K562 (cell line): ENCODE measurements around the gene NRM. TPM values are rescaled to one million over a fixed set of nuclear protein-coding genes. Genes with fewer than 3 reads are reported as not detected.

Source experiments
- ATF1 ChIP-seq, 2 experiments: fragments of 450-650 bp in 1 of 2; IDR thresholded peaks; 2 replicates each; pipeline ENCODE4 v1.6.1; 2016; ENCODE audit warnings: missing compliant biosample characterization in 1 of 2, missing genetic modification characterization in 1 of 2
- DNMT1 ChIP-seq: fragments of 450-650 bp; IDR thresholded peaks from 2 replicates; pipeline ENCODE4 v1.6.1; 2016; ENCODE audit warnings: antibody characterized with exemption, mild to moderate bottlenecking
- DPF2 ChIP-seq: fragments of 450-650 bp; IDR thresholded peaks from 2 replicates; pipeline ENCODE4 v1.6.1; 2016
- EP400 ChIP-seq: fragments of 450-650 bp; IDR thresholded peaks from 2 replicates; pipeline ENCODE4 v1.6.1; 2017; ENCODE audit warnings: antibody characterized with exemption, mild to moderate bottlenecking, moderate library complexity
- KAT7 ChIP-seq: sonication (generic); formaldehyde crosslinking; IDR thresholded peaks from 2 replicates; pipeline ENCODE4 v1.8.0; 2022; ENCODE audit warnings: missing genetic modification reagents, mild to moderate bottlenecking, borderline replicate concordance
- KDM4B ChIP-seq, 2 experiments: fragments of 450-650 bp in 1 of 2; sonication (generic) in 1 of 2; IDR thresholded peaks; 2 replicates each; pipeline ENCODE4 v1.6.1; 2016 to 2017; ENCODE audit warnings: borderline replicate concordance in 2 of 2, antibody characterized with exemption in 1 of 2, low read depth in 1 of 2, mild to moderate bottlenecking in 1 of 2
- L3MBTL2 ChIP-seq: fragments of 450-650 bp; IDR thresholded peaks from 2 replicates; pipeline ENCODE4 v1.6.1; 2016; ENCODE audit warnings: mild to moderate bottlenecking, moderate library complexity
- NFRKB ChIP-seq: fragments of 450-650 bp; IDR thresholded peaks from 2 replicates; pipeline ENCODE4 v1.6.1; 2016; ENCODE audit warnings: low read depth
- NR2C2 ChIP-seq, 2 experiments: fragments of 200-800 bp in 1 of 2; sonication (Bioruptor generic) in 1 of 2; sonication (generic) in 1 of 2; formaldehyde crosslinking in 1 of 2; IDR thresholded peaks; 2 replicates each; pipeline versions ENCODE4 v1.6.1 to v1.8.0; 2016 to 2022; ENCODE audit warnings: mild to moderate bottlenecking in 1 of 2, missing compliant biosample characterization in 1 of 2, missing genetic modification characterization in 1 of 2, missing genetic modification reagents in 1 of 2
- PRMT5 ChIP-seq: sonication (generic); formaldehyde crosslinking; IDR thresholded peaks from 2 replicates; pipeline ENCODE4 v1.5.0; 2020; ENCODE audit warnings: missing genetic modification reagents
- RNF2 ChIP-seq: sonication (generic); IDR thresholded peaks from 2 replicates; pipeline ENCODE4 v1.6.1; 2016
- SRSF9 ChIP-seq: fragments of 200-400 bp; formaldehyde crosslinking; IDR thresholded peaks from 2 replicates; pipeline ENCODE4 v1.6.1; 2017; ENCODE audit warnings: low read depth, low read length, borderline replicate concordance
- TEAD2 ChIP-seq: fragments of 450-650 bp; IDR thresholded peaks from 2 replicates; pipeline ENCODE4 v1.6.1; 2016; ENCODE audit warnings: missing genetic modification characterization, control low read depth, missing compliant biosample characterization
- TGIF2 ChIP-seq: sonication (generic); formaldehyde crosslinking; IDR thresholded peaks from 2 replicates; pipeline ENCODE4 v1.8.1; 2022; ENCODE audit warnings: mild to moderate bottlenecking, missing genetic modification reagents, moderate library complexity
- ZBTB17 ChIP-seq: fragments of 450-650 bp; formaldehyde crosslinking; IDR thresholded peaks from 2 replicates; pipeline ENCODE4 v1.4.0; 2020; ENCODE audit warnings: mild to moderate bottlenecking
- ZEB2 ChIP-seq: fragments of 450-650 bp; IDR thresholded peaks from 2 replicates; pipeline ENCODE4 v1.6.1; 2016
- ZNF133 ChIP-seq: fragments of 250-450 bp; sonication (Bioruptor Pico); IDR thresholded peaks from 2 replicates; pipeline ENCODE4 v1.4.0; 2020; ENCODE audit warnings: mild to moderate bottlenecking
- ZNF23 ChIP-seq: fragments of 250-450 bp; sonication (Bioruptor Pico); IDR thresholded peaks from 2 replicates; pipeline ENCODE4 v1.4.0; 2020; ENCODE audit warnings: mild to moderate bottlenecking
- ZNF282 ChIP-seq: sonication (generic); formaldehyde crosslinking; IDR thresholded peaks from 2 replicates; pipeline ENCODE4 v1.8.1; 2023; ENCODE audit warnings: missing genetic modification reagents
- ZNF589 ChIP-seq: fragments of 200-800 bp; sonication (Bioruptor generic); IDR thresholded peaks from 2 replicates; pipeline ENCODE4 v1.6.1; 2016; ENCODE audit warnings: low read depth, missing genetic modification characterization, missing compliant biosample characterization
- ZNF830 ChIP-seq: fragments of 250-450 bp; sonication (Bioruptor Pico); IDR thresholded peaks from 2 replicates; pipeline ENCODE4 v1.5.0; 2021; ENCODE audit warnings: mild to moderate bottlenecking
- ZSCAN29 ChIP-seq: fragments of 450-650 bp; IDR thresholded peaks from 2 replicates; pipeline ENCODE4 v1.6.1; 2017
- polyA plus RNA-seq, 8 experiments: library from polyadenylated mRNA; depleted of rRNA in 4 of 8; stranded (reverse) in 5 of 8; unstranded in 3 of 8; fragments of >200 nt; fragmentation: Nextera tagmentation in 2 of 8; fragmentation: Illumina TruSeq in 1 of 8; extraction: Ambion mirVana in 2 of 8; extraction: Trizol in 1 of 8; gene quantifications; 2 replicates each; pipeline versions ENCODE4 v1.2.1 to v1.2.3, GENCODE V29; 2011 to 2014; ENCODE audit warnings: inconsistent platforms in 1 of 8, missing spikeins in 1 of 8
- total RNA-seq, 7 experiments: library from RNA; depleted of rRNA in 6 of 7; stranded (reverse); fragments of >200 nt in 6 of 7; fragmentation: Illumina TruSeq in 2 of 7; extraction: Trizol in 2 of 7; gene quantifications; 2 replicates each; pipeline versions ENCODE4 v1.2.1 to v1.2.3, GENCODE V29; 2011 to 2021; ENCODE audit warnings: low replicate concordance in 1 of 7
- TF ChIP-seq, protein P1 (sequence below): fragments of 200-800 bp; sonication (Bioruptor generic); IDR thresholded peaks from 2 replicates; pipeline ENCODE4 v1.6.1; 2017; ENCODE audit warnings: missing genetic modification characterization, missing compliant biosample characterization
- TF ChIP-seq, protein P2 (sequence below): IDR thresholded peaks from 2 replicates; pipeline ENCODE4 v1.6.1; 2011; ENCODE audit not compliant: insufficient read length; ENCODE audit errors: extremely low read depth
- TF ChIP-seq, protein P3 (sequence below): sonication (generic); formaldehyde crosslinking; IDR thresholded peaks from 2 replicates; pipeline ENCODE4 v1.8.0; 2022; ENCODE audit warnings: mild to moderate bottlenecking, low read depth, missing genetic modification reagents
- TF ChIP-seq, protein P4 (sequence below): fragments of 250-450 bp; sonication (Bioruptor Pico); IDR thresholded peaks from 2 replicates; pipeline ENCODE4 v1.8.0; 2021; ENCODE audit warnings: mild to moderate bottlenecking, moderate library complexity

Gene NRM
- total and polyA plus RNA-seq, 9 of the 15 experiments (the other 6 are each of a cell fraction or from before 2014, with no cell fraction given): 9.7 to 58.2 (median 18.1) TPM

DNA sequence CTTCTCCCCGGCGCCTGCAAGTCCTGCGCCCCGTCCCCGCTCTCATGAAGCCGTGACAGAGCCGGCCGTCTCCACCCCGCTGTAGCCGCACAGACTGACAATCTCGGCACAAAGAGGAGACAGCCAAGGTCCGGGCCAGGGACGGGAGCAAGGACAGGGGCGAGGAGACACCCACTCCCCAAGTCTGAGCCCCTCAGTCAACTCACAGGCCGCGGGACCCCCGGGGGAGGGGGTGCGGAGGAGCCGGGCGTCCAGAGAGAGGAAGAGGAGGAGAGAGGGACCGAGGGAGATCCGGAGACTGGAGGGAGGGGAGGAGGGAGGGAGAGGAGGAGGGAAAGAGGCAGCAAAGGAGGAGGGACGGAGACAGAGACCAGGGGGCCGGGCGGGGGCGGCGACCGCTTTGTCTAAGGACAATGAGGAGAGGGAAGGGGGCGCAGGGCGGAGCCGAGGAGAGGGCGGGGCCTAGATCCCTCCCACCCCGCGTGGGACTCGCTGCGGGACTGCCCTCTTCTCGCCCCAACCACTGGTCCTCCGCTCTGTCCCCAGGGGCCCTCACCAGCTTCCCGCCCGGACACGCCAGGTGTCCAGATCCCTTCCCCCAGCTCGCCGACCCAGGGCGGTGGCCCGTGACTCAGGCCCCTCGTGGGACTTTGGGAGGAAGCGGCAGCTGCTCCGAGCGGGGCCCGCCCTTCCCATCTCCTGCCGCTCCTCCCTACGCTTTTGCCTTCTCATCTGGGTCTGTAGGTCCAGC lies 3.7 kb downstream of the NRM start (continued):
- TF ChIP-seq, protein P1, sequence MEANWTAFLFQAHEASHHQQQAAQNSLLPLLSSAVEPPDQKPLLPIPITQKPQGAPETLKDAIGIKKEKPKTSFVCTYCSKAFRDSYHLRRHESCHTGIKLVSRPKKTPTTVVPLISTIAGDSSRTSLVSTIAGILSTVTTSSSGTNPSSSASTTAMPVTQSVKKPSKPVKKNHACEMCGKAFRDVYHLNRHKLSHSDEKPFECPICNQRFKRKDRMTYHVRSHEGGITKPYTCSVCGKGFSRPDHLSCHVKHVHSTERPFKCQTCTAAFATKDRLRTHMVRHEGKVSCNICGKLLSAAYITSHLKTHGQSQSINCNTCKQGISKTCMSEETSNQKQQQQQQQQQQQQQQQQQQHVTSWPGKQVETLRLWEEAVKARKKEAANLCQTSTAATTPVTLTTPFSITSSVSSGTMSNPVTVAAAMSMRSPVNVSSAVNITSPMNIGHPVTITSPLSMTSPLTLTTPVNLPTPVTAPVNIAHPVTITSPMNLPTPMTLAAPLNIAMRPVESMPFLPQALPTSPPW (CRISPR knock-in tag): peak; percentile 64; the same call in 1 of the 2 replicates
- TF ChIP-seq DPF2: peak; percentile 82
- TF ChIP-seq ZNF830 (CRISPR knock-in tag): 0 out of 2 replicates have a peak, but pooled peaks have one; percentile 69
- TF ChIP-seq RNF2: peak; percentile 87
- TF ChIP-seq KAT7: peak; percentile 70; the same call in 1 of the 2 replicates
- TF ChIP-seq TGIF2 (CRISPR knock-in tag): peak; percentile 47; the same call in 1 of the 2 replicates
- no peak for TF ChIP-seq TEAD2 (tag)
- no peak for TF ChIP-seq ZNF589 (CRISPR knock-in tag)
- no peak for TF ChIP-seq SRSF9
- TF ChIP-seq ZNF282: no peak; the same call in 1 of the 2 replicates
- TF ChIP-seq EP400: no peak
- no peak for TF ChIP-seq ZNF23 (CRISPR knock-in tag)
- TF ChIP-seq NR2C2 (CRISPR knock-in tag; IDR thresholded peaks at IDR 0.05): peak; percentile 57; the same call in 1 of the 2 replicates
- TF ChIP-seq NR2C2 (tag; IDR thresholded peaks at IDR 0.05): peak; percentile 45; the same call in 1 of the 2 replicates
- TF ChIP-seq, protein P2, sequence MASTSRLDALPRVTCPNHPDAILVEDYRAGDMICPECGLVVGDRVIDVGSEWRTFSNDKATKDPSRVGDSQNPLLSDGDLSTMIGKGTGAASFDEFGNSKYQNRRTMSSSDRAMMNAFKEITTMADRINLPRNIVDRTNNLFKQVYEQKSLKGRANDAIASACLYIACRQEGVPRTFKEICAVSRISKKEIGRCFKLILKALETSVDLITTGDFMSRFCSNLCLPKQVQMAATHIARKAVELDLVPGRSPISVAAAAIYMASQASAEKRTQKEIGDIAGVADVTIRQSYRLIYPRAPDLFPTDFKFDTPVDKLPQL: no peak
- no peak for TF ChIP-seq ZBTB17 (CRISPR knock-in tag)
- TF ChIP-seq DNMT1: no peak
- no peak for TF ChIP-seq ATF1 (CRISPR knock-in tag; IDR thresholded peaks at IDR 0.05)
- TF ChIP-seq ATF1 (tag; IDR thresholded peaks at IDR 0.05): peak; percentile 55
- peak in 1 of 2 experiments; percentile 81; a peak in 2 of 4 replicates for TF ChIP-seq KDM4B (IDR thresholded peaks at IDR 0.05; ENCODE audit: borderline replicate concordance in 2 of 2, low read depth in 1 of 2)
- TF ChIP-seq, protein P3, sequence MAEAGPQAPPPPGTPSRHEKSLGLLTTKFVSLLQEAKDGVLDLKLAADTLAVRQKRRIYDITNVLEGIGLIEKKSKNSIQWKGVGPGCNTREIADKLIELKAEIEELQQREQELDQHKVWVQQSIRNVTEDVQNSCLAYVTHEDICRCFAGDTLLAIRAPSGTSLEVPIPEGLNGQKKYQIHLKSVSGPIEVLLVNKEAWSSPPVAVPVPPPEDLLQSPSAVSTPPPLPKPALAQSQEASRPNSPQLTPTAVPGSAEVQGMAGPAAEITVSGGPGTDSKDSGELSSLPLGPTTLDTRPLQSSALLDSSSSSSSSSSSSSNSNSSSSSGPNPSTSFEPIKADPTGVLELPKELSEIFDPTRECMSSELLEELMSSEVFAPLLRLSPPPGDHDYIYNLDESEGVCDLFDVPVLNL: 0 out of 2 replicates have a peak, but pooled peaks have one; percentile 49
- no peak for TF ChIP-seq ZSCAN29
- peak; percentile 88 for TF ChIP-seq ZEB2
- 0 out of 2 replicates have a peak, but pooled peaks have one; percentile 12 for TF ChIP-seq PRMT5 (CRISPR knock-in tag)
- peak; percentile 75 for TF ChIP-seq L3MBTL2
- peak; percentile 63 for TF ChIP-seq NFRKB
- TF ChIP-seq, protein P4, sequence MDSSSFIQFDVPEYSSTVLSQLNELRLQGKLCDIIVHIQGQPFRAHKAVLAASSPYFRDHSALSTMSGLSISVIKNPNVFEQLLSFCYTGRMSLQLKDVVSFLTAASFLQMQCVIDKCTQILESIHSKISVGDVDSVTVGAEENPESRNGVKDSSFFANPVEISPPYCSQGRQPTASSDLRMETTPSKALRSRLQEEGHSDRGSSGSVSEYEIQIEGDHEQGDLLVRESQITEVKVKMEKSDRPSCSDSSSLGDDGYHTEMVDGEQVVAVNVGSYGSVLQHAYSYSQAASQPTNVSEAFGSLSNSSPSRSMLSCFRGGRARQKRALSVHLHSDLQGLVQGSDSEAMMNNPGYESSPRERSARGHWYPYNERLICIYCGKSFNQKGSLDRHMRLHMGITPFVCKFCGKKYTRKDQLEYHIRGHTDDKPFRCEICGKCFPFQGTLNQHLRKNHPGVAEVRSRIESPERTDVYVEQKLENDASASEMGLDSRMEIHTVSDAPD: no peak
- no peak for TF ChIP-seq ZNF133
